HG03354 (cell line): Measurements from ENCODE around the gene SFN.
A peak's percentile ranks its signal among the peaks of the same experiment; 100 is the strongest.
"Not testable (repeated sequence)": the region's sequence is repeated elsewhere in the genome, so short reads cannot be mapped to it uniquely, and the experiment has no call there.

Experiments used
- ATAC-seq: cut with Tn5 transposase; IDR thresholded peaks from one replicate; pipeline ENCODE4 v1.9.1; 2021; ENCODE audit warnings: mild to moderate bottlenecking; ENCODE audit not compliant: unreplicated experiment, poor library complexity, severe bottlenecking

The SFN gene

GRCh38 chr1:26861286-26861701, 1.7 kb upstream of the SFN start:
- ATAC-seq: no peak

GRCh38 chr1:26861889-26862378, 1.0 kb upstream of the SFN start:
- ATAC-seq: no peak

- ATAC-seq: no peak
Measured at GRCh38 chr1:26863685-26864077, 732 bp downstream of the SFN start.

- peak; percentile 92 for ATAC-seq
Measured at GRCh38 chr1:26864610-26865480, 1.9 kb downstream of the SFN start.

- ATAC-seq: not testable (repeated sequence)
Measured at GRCh38 chr1:26873097-26873496, 10.1 kb downstream of the SFN start.

GRCh38 chr1:26874896-26875295, 11.9 kb downstream of the SFN start:
- ATAC-seq: no peak

GRCh38 chr1:26877326-26877725, 14.4 kb downstream of the SFN start:
- ATAC-seq: no peak

GRCh38 chr1:26879793-26880192, 16.8 kb downstream of the SFN start:
- ATAC-seq: no peak

GRCh38 chr1:26881611-26882010, 18.7 kb downstream of the SFN start:
- not testable (repeated sequence) for ATAC-seq

GRCh38 chr1:26882696-26883463, 19.9 kb downstream of the SFN start:
- no peak for ATAC-seq

GRCh38 chr1:26887125-26887524, 24.2 kb downstream of the SFN start:
- ATAC-seq: no peak

GRCh38 chr1:26888231-26888630, 25.3 kb downstream of the SFN start:
- no peak for ATAC-seq

- ATAC-seq: peak; percentile 90
Measured at GRCh38 chr1:26889551-26890466, 26.9 kb downstream of the SFN start, which contains the start of gene GPN2. Gene GPN2 (minus strand): TSS chr1:26890283. CDS start chr1:26890096, 187 bp downstream.

- ATAC-seq: peak; percentile 32
Measured at GRCh38 chr1:26890467-26890796, 27.5 kb downstream of the SFN start.

- ATAC-seq: no peak
Measured at GRCh38 chr1:26894263-26894662, 31.3 kb downstream of the SFN start.

- ATAC-seq: no peak
Measured at GRCh38 chr1:26897351-26897750, 34.4 kb downstream of the SFN start.

- ATAC-seq: peak; percentile 87
Measured at GRCh38 chr1:26900001-26900814, 37.3 kb downstream of the SFN start, which contains the start of gene GPATCH3. Gene GPATCH3 (minus strand): TSS chr1:26900467. CDS start chr1:26900442, 25 bp downstream.

- no peak for ATAC-seq
Measured at GRCh38 chr1:26900815-26901511, 38.0 kb downstream of the SFN start.
